Heart left ventricle (tissue), 13 donors: ENCODE results near the gene SORT1.

ENCODE experiments used
- POLR2A ChIP-seq, 2 donors: fragments of 450-650 bp; IDR thresholded peaks; one replicate each; pipeline ENCODE4 v1.6.1; 2017; ENCODE audit warnings: antibody characterized with exemption in 2 of 2, mild to moderate bottlenecking in 2 of 2, moderate library complexity in 2 of 2
- TF ChIP-seq, protein P1 (sequence below), 12 donors: fragments of 200-600 bp; sonication (generic) in 4 of 12; IDR thresholded peaks; one replicate each; pipeline versions ENCODE4 v1.5.0 to v1.8.0; 2018 to 2022; ENCODE audit warnings: antibody characterized with exemption in 12 of 12, mild to moderate bottlenecking in 5 of 12
- donor health status: ischemic (EF 13 %, LVEDD 7.1; RV severe dilation, severe dysfunction).
- donor health status: DM: no; HTN: yes; CAD: no.
- donor health status: DM: no; HTN: no; CAD: no.
- donor health status: ischemic (EF 25% LVEDD 6.9; RV normal size, moderate dysfunction).
- donor health status: ischemic (EF 25% LVEDD 5.7; RV mildly dilated, moderate dysfunction).
- donor health status: ischemic (EF 35%, LVEDD 5.7; RV mildly dilated, moderate dysfunction).
- donor health status: nonischemic (EF 11% LVEDD 7.7; RV severe dilation, severe dysfunction).
- donor health status: DM: yes; HTN: yes; CAD: no.
- donor health status: PGD.
- donor health status: ischemic (EF 29% LVEDD 5.4; RV normal size, mild dysfunction).
- donor health status: nonischemic (EF 23%, LVEDD 6.1; RV moderate dilation, normal function).

DNA sequence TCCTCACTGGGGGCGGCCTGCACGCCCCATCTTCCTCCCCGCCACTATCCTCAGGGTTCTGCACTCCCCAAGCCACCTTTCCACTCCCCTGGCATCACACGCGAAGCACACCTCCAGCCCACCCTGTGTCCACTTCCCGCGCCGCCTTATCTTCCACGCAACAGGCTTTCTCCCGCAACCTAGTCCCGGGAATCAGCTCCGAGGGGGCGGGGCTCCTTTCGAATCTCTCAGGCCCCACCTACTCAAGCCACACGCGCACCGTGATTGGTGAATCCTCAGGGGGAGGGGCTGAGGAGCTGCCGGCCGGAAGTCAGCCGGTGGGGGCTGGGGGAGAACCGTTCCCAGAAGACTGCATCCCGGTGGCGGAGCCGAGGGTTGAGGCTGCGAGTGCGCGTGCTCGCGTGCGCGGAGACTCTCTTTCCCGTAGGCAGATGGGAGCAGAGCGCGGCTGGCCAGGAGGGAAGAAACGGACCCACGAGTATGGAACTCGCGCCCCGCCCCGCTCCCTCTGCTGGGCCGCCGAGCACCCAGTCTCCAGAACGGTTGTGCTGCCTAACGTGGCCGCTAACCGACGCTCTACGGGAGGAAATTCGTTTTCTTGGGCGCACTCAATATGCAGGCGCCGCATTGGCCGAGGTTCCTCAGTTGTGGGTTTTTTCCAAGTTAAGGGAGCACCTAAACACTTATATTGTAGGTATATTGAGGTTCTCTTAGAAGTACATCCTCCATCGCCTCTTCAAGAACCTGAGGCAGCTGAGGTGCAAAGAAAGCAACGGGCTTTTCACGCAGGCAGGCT is 114.6 kb downstream of the SORT1 start, which contains the start of gene PSRC1:
- TF ChIP-seq POLR2A (IDR thresholded peaks at IDR 0.05): peak in 1 of 2 donors; percentile 74
- TF ChIP-seq, protein P1, sequence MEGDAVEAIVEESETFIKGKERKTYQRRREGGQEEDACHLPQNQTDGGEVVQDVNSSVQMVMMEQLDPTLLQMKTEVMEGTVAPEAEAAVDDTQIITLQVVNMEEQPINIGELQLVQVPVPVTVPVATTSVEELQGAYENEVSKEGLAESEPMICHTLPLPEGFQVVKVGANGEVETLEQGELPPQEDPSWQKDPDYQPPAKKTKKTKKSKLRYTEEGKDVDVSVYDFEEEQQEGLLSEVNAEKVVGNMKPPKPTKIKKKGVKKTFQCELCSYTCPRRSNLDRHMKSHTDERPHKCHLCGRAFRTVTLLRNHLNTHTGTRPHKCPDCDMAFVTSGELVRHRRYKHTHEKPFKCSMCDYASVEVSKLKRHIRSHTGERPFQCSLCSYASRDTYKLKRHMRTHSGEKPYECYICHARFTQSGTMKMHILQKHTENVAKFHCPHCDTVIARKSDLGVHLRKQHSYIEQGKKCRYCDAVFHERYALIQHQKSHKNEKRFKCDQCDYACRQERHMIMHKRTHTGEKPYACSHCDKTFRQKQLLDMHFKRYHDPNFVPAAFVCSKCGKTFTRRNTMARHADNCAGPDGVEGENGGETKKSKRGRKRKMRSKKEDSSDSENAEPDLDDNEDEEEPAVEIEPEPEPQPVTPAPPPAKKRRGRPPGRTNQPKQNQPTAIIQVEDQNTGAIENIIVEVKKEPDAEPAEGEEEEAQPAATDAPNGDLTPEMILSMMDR (IDR thresholded peaks at IDR 0.05): peak; percentile 13 to 74 (median 42)
